ENCODE data around the gene MS4A4E.
"Not testable (repeated sequence)": the region's sequence is repeated elsewhere in the genome, so short reads cannot be mapped to it uniquely, and the experiment has no call there.

The MS4A4E gene

GRCh38 chr11:60242740-60243239 is at the start of gene MS4A4E:
Gene MS4A4E (minus strand): TSS chr11:60243137. CDS start chr11:60230055, 13,082 bp downstream.
- H3K4me3 ChIP-seq (ENCODE audit: low read length), result no peak within 1 kb of the TSS
- no peak for TF ChIP-seq CTCF (IDR thresholded peaks at IDR 0.05; ENCODE audit: insufficient read depth, low read depth, low read length, missing control alignments)
- no peak for DNase-seq (ENCODE audit: low read depth)

- DNase-seq (ENCODE audit: low read depth), result no peak
- no peak overlapping the region for H3K4me3 ChIP-seq (ENCODE audit: low read length)
- TF ChIP-seq CTCF (IDR thresholded peaks at IDR 0.05; ENCODE audit: insufficient read depth, low read depth, low read length, missing control alignments), result no peak
These were observed 49.2 kb upstream of the MS4A4E start for GRCh38 chr11:60292145-60292544.

GRCh38 chr11:60288531-60288930 is 45.6 kb upstream of the MS4A4E start:
- no peak for DNase-seq (ENCODE audit: low read depth)
- no peak overlapping the region for H3K4me3 ChIP-seq (ENCODE audit: low read length)
- TF ChIP-seq CTCF (IDR thresholded peaks at IDR 0.05; ENCODE audit: insufficient read depth, low read depth, low read length, missing control alignments), result no peak

- DNase-seq (ENCODE audit: low read depth); H3K4me3 ChIP-seq (ENCODE audit: low read length): not testable (repeated sequence)
These were observed 42.6 kb upstream of the MS4A4E start for GRCh38 chr11:60285411-60286126.

GRCh38 chr11:60282286-60282685 is 39.3 kb upstream of the MS4A4E start:
- no peak overlapping the region for H3K4me3 ChIP-seq (ENCODE audit: low read length)
- TF ChIP-seq CTCF (IDR thresholded peaks at IDR 0.05; ENCODE audit: insufficient read depth, low read depth, low read length, missing control alignments), result no peak
- no peak for DNase-seq (ENCODE audit: low read depth)

- no peak for TF ChIP-seq CTCF (IDR thresholded peaks at IDR 0.05; ENCODE audit: insufficient read depth, low read depth, low read length, missing control alignments)
- H3K4me3 ChIP-seq (ENCODE audit: low read length), result no peak overlapping the region
These were observed 38.5 kb upstream of the MS4A4E start for GRCh38 chr11:60281485-60281884.

GRCh38 chr11:60280412-60280811 is 37.5 kb upstream of the MS4A4E start, which contains the start of gene MS4A4A:
Gene MS4A4A (plus strand): TSS chr11:60280666. CDS start chr11:60280676, 10 bp downstream.
- DNase-seq (ENCODE audit: low read depth), result no peak
- no peak for TF ChIP-seq CTCF (IDR thresholded peaks at IDR 0.05; ENCODE audit: insufficient read depth, low read depth, low read length, missing control alignments)
- no peak within 1 kb of the TSS for H3K4me3 ChIP-seq (ENCODE audit: low read length)

More at GRCh38 chr11:60281485-60281884, 38.5 kb upstream of the MS4A4E start:
- no peak for DNase-seq (ENCODE audit: low read depth)
